Caco-2 (cell line): ENCODE data around the gene BCDIN3D. TPM values are rescaled to one million over a fixed set of nuclear protein-coding genes. Genes with fewer than 3 reads are reported as not detected.

Source experiments
- BruUV-seq: library from RNA; stranded (reverse); fragments of 400-500 nt; replicated peaks from 2 replicates; lab custom pipeline; 2021; lab: Mats Ljungman, UMichigan
- CTCF ChIA-PET: fragments of 300-600 bp; sonication (Branson Sonifier 250); formaldehyde crosslinking; loops from one replicate; lab custom pipeline; 2022; ENCODE audit warnings: antibody characterized with exemption; lab: Charles Lee
- POLR2A ChIA-PET: fragments of 300-600 bp; sonication (Branson Sonifier 250); formaldehyde crosslinking; loops from one replicate; lab custom pipeline; 2022; ENCODE audit warnings: antibody characterized with exemption; lab: Charles Lee
- DNase-seq, 2 experiments: peaks; one replicate each; pipeline versions ENCODE4 v3.0.0 to v3.0.0-alpha.2; 2020 to 2022
- H3K27me3 ChIP-seq: replicated peaks from 2 replicates; pipeline ENCODE4 v1.6.0; 2011; ENCODE audit warnings: low read length; ENCODE audit not compliant: control insufficient read depth, insufficient read depth
- H3K36me3 ChIP-seq: 2 replicates; pipeline ENCODE4 v1.5.1; 2011; ENCODE audit warnings: low read length; ENCODE audit not compliant: control insufficient read depth, insufficient read depth
- H3K4me1 ChIP-seq: fragments of 250-450 bp; sonication (Bioruptor Pico); 2 replicates; pipeline ENCODE4 v1.5.1; 2020; ENCODE audit warnings: mild to moderate bottlenecking
- H3K4me3 ChIP-seq: 2 replicates; pipeline ENCODE4 v1.5.1; 2011; ENCODE audit warnings: low read depth, mild to moderate bottlenecking, control low read depth, low read length
- H3K9me3 ChIP-seq: fragments of 250-450 bp; sonication (Bioruptor Pico); 2 replicates; pipeline ENCODE4 v1.5.1; 2020; ENCODE audit warnings: mild to moderate bottlenecking, moderate library complexity
- H3K27ac Mint-ChIP-seq: one replicate; pipeline ENCODE4 v1.8.0; 2022; ENCODE audit warnings: mixed read lengths; ENCODE audit not compliant: unreplicated experiment
- H3K27me3 Mint-ChIP-seq: one replicate; pipeline ENCODE4 v1.8.0; 2022; ENCODE audit warnings: mixed read lengths; ENCODE audit not compliant: insufficient read depth, unreplicated experiment
- H3K36me3 Mint-ChIP-seq: one replicate; pipeline ENCODE4 v1.8.0; 2022; ENCODE audit warnings: mild to moderate bottlenecking, mixed read lengths; ENCODE audit not compliant: insufficient read depth, unreplicated experiment
- H3K4me1 Mint-ChIP-seq: one replicate; pipeline ENCODE4 v1.8.0; 2022; ENCODE audit warnings: low read depth, mixed read lengths; ENCODE audit not compliant: unreplicated experiment
- H3K4me3 Mint-ChIP-seq: one replicate; pipeline ENCODE4 v1.8.0; 2022; ENCODE audit warnings: mild to moderate bottlenecking, moderate library complexity, mixed read lengths; ENCODE audit not compliant: unreplicated experiment
- H3K9me3 Mint-ChIP-seq: one replicate; pipeline ENCODE4 v1.8.0; 2022; ENCODE audit warnings: mixed read lengths; ENCODE audit not compliant: unreplicated experiment
- CTCF ChIP-seq, 2 experiments: fragments of 200-600 bp in 1 of 2; IDR thresholded peaks; 1 replicate in 1 of 2; 2 replicates in 1 of 2; pipeline versions ENCODE4 v1.5.1 to v1.8.0; 2011 to 2022; ENCODE audit warnings: antibody characterized with exemption in 1 of 2, control low read depth in 1 of 2, inconsistent platforms in 1 of 2, low read depth in 1 of 2, low read length in 1 of 2, mild to moderate bottlenecking in 1 of 2, moderate library complexity in 1 of 2; ENCODE audit not compliant: insufficient read depth in 1 of 2, severe bottlenecking in 1 of 2, unreplicated experiment in 1 of 2
- intact Hi-C: fragments of 100-400 bp; cut with micrococcal nuclease; formaldehyde crosslinking; loops from one replicate; pipeline ENCODE4 v1.10.0; 2022; ENCODE audit not compliant: unreplicated experiment
- total RNA-seq: library from RNA; stranded (reverse); gene quantifications from 2 replicates; pipeline ENCODE4 v1.2.3, GENCODE V29; 2022

The BCDIN3D gene
- total RNA-seq, 1 experiment from 2014 or later, result 6.6 TPM

DNA sequence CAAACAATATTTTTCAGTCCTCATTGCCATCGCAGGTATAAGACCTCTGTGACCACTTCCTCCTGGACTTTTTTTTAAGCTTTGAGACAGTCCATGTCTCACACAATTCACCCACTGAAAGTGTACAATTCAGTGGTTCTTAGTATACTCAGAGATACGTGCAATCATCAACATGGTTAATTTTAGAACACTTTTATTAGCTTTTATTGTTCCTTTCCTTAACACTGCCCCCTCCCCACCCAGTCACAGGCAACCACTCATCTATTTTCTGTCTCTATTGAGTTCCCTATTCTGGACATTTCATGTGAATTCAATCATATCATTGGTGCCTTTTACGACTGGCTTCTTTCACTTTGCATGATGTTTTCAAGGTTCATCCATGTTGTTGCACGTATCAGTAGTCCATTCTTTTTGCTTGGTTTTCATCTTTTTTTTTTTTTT is 30.9 kb downstream of the BCDIN3D start:
- DNase-seq, result no peak
- no peaks in the 10 kb centered on the region for H3K36me3 Mint-ChIP-seq
- H3K27me3 Mint-ChIP-seq, result no peaks in the 10 kb centered on the region
- Histone ChIP-seq H3K4me1 (no peaks in the 10 kb centered on the region), H3K27me3 (no peaks in the 10 kb centered on the region), H3K9me3 (no peaks in the 10 kb centered on the region), H3K4me3 (no peak overlapping the region), H3K36me3 (no peaks in the 10 kb centered on the region)
- no peak overlapping the region for H3K4me3 Mint-ChIP-seq
- no peaks in the 10 kb centered on the region for H3K4me1 Mint-ChIP-seq
- no peak overlapping the region for H3K27ac Mint-ChIP-seq
- no peaks in the 10 kb centered on the region for H3K9me3 Mint-ChIP-seq
- no TSS peak for BruUV-seq
- TF ChIP-seq CTCF (IDR thresholded peaks at IDR 0.05; ENCODE audit: insufficient read depth in 1 of 2, low read depth in 1 of 2, low read length in 1 of 2, severe bottlenecking in 1 of 2, unreplicated experiment in 1 of 2), result no peak
- CTCF ChIA-PET, result no interaction called here
- POLR2A ChIA-PET, result no interaction called here
- intact Hi-C loops, result no loop called here

DNA sequence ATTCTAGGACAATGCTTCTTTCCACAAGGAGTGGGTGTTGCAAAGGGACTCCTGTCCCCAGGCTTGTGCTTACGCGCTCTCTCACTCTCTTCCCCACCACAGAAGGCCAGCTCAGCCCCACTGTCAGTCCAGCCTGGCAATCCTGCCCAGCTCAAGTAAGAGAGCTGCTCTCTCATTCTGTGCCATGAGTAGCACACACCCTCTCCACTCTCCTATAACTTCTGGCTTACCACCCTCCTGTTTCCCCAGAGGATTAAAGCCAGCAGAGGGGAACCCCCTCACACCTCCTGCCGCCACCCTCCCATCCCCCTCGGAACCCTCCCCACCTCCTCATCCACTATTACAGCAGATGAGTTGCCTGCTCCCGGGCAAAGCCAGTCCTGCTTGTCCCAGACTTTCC is 31.8 kb downstream of the BCDIN3D start:
- ChIA-PET CTCF (interaction anchor here (0.6 to 1.0 kb wide), 3 partner anchors 28 to 1014 kb away, joined by 3 to 5 read pairs (median 3); no protein-coding TSS in a partner anchor), POLR2A (interaction anchor here (0.7 kb wide), 1 partner anchor 17 kb away, joined by 3 read pairs; the partner anchor contains the start of gene NCKAP5L)
- Mint-ChIP-seq H3K4me1 (no peaks in the 10 kb centered on the region), H3K9me3 (no peaks in the 10 kb centered on the region), H3K36me3 (no peaks in the 10 kb centered on the region), H3K4me3 (no peak overlapping the region), H3K27ac (no peak overlapping the region), H3K27me3 (no peaks in the 10 kb centered on the region)
- intact Hi-C loops, result no loop called here
- no peak overlapping the region for H3K4me3 ChIP-seq
- no peaks in the 10 kb centered on the region for H3K36me3 ChIP-seq
- TF ChIP-seq CTCF (IDR thresholded peaks at IDR 0.05; ENCODE audit: insufficient read depth in 1 of 2, low read depth in 1 of 2, low read length in 1 of 2, severe bottlenecking in 1 of 2, unreplicated experiment in 1 of 2), result no peak
- no TSS peak for BruUV-seq
- H3K9me3 ChIP-seq, result no peaks in the 10 kb centered on the region
- DNase-seq, result no peak
- no peaks in the 10 kb centered on the region for H3K4me1 ChIP-seq
- H3K27me3 ChIP-seq, result no peaks in the 10 kb centered on the region

GRCh38 chr12:49809906-49810389 is 33.0 kb downstream of the BCDIN3D start:
- DNase-seq, result no peak
- POLR2A ChIA-PET, result no interaction called here
- Mint-ChIP-seq H3K4me3 (no peak overlapping the region), H3K4me1 (no peaks in the 10 kb centered on the region), H3K27me3 (no peaks in the 10 kb centered on the region), H3K27ac (no peak overlapping the region), H3K36me3 (peaks cover 2% of the 10 kb centered on the region), H3K9me3 (no peaks in the 10 kb centered on the region)
- H3K4me3 ChIP-seq, result no peak overlapping the region
- no TSS peak for BruUV-seq
- H3K27me3 ChIP-seq, result no peaks in the 10 kb centered on the region
- no peaks in the 10 kb centered on the region for H3K9me3 ChIP-seq
- H3K4me1 ChIP-seq, result no peaks in the 10 kb centered on the region
- CTCF ChIA-PET, result interaction anchor here (1.0 kb wide), 1 partner anchor 29 kb away, joined by 3 read pairs; no protein-coding TSS in a partner anchor
- intact Hi-C loops, result no loop called here
- TF ChIP-seq CTCF (IDR thresholded peaks at IDR 0.05; ENCODE audit: insufficient read depth in 1 of 2, low read depth in 1 of 2, low read length in 1 of 2, severe bottlenecking in 1 of 2, unreplicated experiment in 1 of 2), result no peak
- H3K36me3 ChIP-seq, result no peaks in the 10 kb centered on the region; the same call in 1 of the 2 replicates
